Posterior vena cava (tissue), 2 donors: ENCODE results near the gene HBG1. TPM values are rescaled to one million over a fixed set of nuclear protein-coding genes. Genes with fewer than 3 reads are reported as not detected.

Source experiments
- DNase-seq: peaks from one replicate; pipeline ENCODE4 v3.0.0-alpha.2; 2020; ENCODE audit warnings: low spot score
- intact Hi-C, 2 donors: fragments of 100-400 bp; cut with DNase I; formaldehyde crosslinking; loops; one replicate each; pipeline versions ENCODE4 v1.14.1 to v1.14.2; 2022 to 2023
- total RNA-seq, 2 donors: library from RNA; stranded (reverse); fragmentation: NEBNext Ultra II Directional; extraction: Animal tissue kit (Norgen Biotek cat#: 25700); gene quantifications; one replicate each; pipeline ENCODE4 v1.2.1, GENCODE V29; 2021
- donor health status: DM: yes; HTN: yes; CAD: no.
- donor health status: DM: yes; HTN: yes; CAD: no.

HBG1 gene
- total RNA-seq, 2 donors from 2014 or later, result not detected

DNA sequence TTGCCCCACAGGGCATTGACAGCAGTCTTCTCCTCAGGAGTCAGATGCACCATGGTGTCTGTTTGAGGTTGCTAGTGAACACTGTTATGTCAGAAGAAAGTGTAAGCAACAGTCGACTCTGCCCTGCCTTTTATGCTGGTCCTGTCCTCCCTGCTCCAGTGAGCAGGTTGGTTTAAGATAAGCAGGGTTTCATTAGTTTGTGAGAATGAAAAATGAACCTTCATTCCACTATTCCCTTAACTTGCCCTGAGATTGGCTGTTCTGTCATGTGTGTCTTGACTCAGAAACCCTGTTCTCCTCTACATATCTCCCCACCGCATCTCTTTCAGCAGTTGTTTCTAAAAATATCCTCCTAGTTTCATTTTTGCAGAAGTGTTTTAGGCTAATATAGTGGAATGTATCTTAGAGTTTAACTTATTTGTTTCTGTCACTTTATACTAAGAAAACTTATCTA lies 15.2 kb downstream of the HBG1 start, which contains the start of gene HBD:
TSS of gene HBD (minus strand) at position 103 of the 454 bp plus-strand sequence. CDS start at position 53, 50 bp downstream.
- intact Hi-C loops, result no loop called here
- no peak for DNase-seq

DNA sequence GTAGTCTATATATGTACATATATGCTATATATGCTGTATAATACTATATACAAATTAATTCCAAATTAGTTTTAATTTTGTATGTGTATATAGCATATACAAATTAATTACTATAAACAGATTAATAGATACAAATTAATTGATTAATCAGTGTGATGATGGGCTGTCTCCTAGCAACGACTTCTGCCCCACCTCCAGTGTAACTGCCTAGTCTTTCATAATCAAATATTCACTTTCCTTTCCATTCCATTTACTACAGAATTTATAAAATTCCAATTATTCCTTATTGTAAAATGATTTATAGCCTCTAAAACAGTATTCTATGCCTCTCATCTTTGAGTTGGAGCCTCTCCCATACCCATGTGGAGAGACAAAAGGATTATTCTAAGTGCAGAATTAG lies 16.4 kb downstream of the HBG1 start:
- intact Hi-C loops, result no loop called here
- DNase-seq, result no peak

DNA sequence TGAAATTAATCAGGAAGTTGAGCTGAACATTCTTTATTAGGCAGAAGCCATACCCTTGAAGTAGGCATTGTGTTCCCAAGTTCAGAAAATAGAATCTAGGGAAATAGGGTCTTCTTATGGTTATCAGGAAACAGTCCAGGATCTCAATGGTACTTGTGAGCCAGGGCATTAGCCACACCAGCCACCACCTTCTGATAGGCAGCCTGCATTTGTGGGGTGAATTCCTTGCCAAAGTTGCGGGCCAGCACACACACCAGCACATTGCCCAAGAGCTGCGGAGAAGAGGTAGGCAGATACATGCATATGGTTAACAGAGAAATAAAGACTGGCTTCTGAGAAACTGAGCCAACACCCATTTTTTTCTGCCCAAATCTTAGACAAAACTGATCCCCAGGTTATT lies 16.8 kb downstream of the HBG1 start:
- no peak for DNase-seq
- intact Hi-C loops, result no loop called here

- intact Hi-C loops, result no loop called here
Observed at GRCh38 chr11:5232176-5232575, 17.5 kb downstream of the HBG1 start.

GRCh38 chr11:5231111-5231510 lies 18.5 kb downstream of the HBG1 start:
- intact Hi-C loops, result no loop called here

More at GRCh38 chr11:5232176-5232575, 17.5 kb downstream of the HBG1 start:
- DNase-seq, result no peak

GRCh38 chr11:5230266-5230665 lies 19.4 kb downstream of the HBG1 start:
- DNase-seq, result no peak
- intact Hi-C loops, result no loop called here

More at GRCh38 chr11:5231111-5231510, 18.5 kb downstream of the HBG1 start:
- no peak for DNase-seq

GRCh38 chr11:5229796-5230195 lies 19.9 kb downstream of the HBG1 start:
- DNase-seq, result no peak
- intact Hi-C loops, result no loop called here

GRCh38 chr11:5229356-5229755 lies 20.3 kb downstream of the HBG1 start:
- no peak for DNase-seq
- intact Hi-C loops, result no loop called here

DNA sequence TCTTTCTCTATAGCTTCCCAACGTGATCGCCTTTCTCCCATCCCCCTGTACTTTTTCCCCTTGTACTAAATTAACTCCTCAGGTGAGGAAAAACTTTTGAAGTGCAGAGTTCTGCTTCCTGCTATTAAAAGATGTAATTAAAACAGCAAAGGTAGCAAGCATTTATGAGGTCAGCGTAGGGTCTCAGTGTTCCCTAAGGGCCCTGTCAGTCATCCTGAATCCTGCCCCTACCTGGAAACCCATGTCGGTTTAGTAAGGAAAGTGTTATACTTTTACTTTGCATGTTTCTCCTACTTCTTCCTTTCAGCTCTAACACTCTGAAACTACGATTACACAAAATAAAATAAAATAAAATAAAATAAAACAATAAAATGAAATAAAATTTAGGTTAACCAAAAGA lies 21.5 kb downstream of the HBG1 start:
- intact Hi-C loops, result no loop called here
- no peak for DNase-seq

- intact Hi-C loops, result no loop called here
- DNase-seq, result no peak
Observed at GRCh38 chr11:5227681-5228080, 22.0 kb downstream of the HBG1 start.

GRCh38 chr11:5226732-5227310 lies 22.8 kb downstream of the HBG1 start, which contains the start of gene HBB:
Gene HBB (minus strand): TSS chr11:5227071. CDS start chr11:5227021, 50 bp downstream.
- intact Hi-C loops, result no loop called here
- no peak for DNase-seq

- intact Hi-C loops, result no loop called here
Observed at GRCh38 chr11:5225480-5225871, 24.2 kb downstream of the HBG1 start.

GRCh38 chr11:5224538-5225479 lies 24.8 kb downstream of the HBG1 start:
- intact Hi-C loops, result no loop called here
- DNase-seq, result no peak

More at GRCh38 chr11:5225480-5225871, 24.2 kb downstream of the HBG1 start:
- DNase-seq, result no peak

DNA sequence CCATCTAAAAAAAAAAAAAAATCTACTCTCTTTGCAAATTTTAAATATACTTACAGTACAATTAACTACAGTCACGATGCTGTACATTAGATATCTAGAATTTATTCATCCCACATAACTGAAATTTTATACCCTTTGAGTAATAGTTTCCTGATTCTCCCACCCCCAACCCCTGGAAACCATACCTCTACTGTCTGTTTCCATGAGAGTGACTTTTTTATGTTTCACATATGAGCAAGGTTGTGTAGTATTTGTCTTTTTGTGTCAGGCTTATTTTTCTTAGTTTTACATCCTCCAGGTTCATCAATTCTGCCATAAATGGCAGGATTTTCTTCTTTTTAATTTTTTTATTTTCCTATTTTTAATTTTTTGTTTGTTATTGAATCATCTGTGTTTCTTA lies 26.0 kb downstream of the HBG1 start:
- intact Hi-C loops, result no loop called here
- DNase-seq, result no peak

DNA sequence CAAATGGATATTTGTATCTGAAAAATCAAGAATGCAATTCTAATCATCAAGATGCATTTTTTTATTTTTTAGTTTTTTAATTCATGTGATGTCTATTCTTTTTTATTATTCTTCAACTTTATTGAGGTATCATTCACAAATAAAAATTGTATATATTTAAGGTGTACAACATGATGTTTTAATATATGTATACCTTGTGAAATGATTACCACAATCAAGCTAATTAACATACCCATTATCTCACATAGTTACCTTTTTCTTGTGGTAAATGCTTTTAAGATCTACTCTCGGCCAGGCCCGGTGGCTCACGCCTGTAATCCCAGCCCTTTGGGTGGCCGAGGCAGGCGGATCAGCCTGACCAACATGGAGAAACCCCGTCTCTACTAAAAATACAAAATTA lies 26.5 kb downstream of the HBG1 start:
- intact Hi-C loops, result no loop called here
- no peak for DNase-seq

DNA sequence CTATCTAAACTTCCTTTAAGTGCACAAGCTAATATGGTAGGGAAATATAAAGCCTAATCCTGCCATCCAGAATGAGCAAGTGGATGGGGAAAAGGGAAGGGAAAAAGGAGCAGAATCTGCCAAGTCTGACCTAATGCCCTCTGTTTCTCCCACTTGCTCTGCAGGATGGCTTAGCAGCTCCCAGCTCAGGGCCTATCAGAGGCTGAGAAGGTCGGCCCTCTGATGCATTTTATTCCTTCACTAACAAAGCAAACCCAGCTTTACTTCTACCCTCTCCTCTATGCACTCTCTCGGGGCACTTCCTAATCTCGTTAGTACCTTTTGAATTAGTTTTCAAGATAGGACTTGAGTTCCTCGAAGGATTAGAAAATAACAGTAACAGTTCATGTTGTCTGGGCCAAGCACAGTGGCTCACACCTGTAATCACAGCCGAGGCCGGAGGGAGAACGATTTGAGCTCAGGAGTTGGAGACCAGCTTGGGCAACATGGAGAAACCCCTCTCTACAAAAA lies 39.2 kb downstream of the HBG1 start:
- no peak for DNase-seq
- intact Hi-C loops, result no loop called here

GRCh38 chr11:5204787-5205186 lies 44.9 kb downstream of the HBG1 start:
- no peak for DNase-seq
- intact Hi-C loops, result loop anchor here (5.0 to 10.0 kb wide), 2 partner anchors 80 to 693 kb away; no protein-coding TSS in a partner anchor

DNA sequence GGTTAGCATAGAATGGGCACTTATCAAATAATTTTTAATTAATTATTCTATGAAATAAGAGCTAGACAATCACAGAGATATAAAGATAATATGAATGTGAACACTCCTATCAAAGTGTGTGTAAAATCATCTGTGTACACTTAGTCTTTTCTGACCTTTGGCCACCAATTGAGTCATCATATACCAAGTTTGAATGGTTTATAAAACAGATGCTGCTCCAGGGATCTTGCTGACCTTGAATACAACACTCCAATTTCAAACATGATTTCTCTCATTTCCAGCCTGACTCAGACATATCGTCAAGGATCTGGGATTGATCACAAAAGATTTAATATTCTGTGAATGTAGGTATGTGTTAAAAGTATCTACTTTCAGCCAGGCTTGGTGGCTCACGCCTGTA lies 46.3 kb downstream of the HBG1 start:
- DNase-seq, result no peak
- intact Hi-C loops, result loop anchor here (5.0 to 10.0 kb wide), 2 partner anchors 81 to 694 kb away; no protein-coding TSS in a partner anchor

- no peak for DNase-seq
- intact Hi-C loops, result loop anchor here (5.0 to 10.0 kb wide), 2 partner anchors 84 to 697 kb away; no protein-coding TSS in a partner anchor
Observed at GRCh38 chr11:5200582-5200981, 49.1 kb downstream of the HBG1 start, which contains the start of gene OR51V1. Gene OR51V1 (minus strand): TSS chr11:5200682. CDS start chr11:5200682, 0 bp downstream.

DNA sequence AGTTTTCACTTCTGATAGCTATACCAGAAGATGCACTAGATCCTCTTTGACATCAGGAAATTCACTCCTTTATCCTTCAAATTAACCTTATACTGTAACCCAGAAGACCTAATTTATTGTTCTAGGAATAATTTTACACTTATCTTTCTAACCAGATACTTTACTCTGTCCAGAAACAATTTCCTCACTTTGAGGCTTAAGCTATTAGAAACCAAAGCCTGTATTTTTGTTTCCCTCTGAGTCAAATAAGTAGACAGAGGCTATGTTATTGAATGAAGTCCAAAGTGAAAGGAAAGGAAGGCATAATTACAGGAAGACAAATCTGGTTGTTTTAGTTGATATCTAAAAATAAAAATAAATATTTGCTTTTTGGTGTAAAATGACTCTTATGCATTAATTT lies 51.4 kb downstream of the HBG1 start:
- intact Hi-C loops, result no loop called here
- no peak for DNase-seq
